Activated CD4-positive, CD25-positive, alpha-beta regulatory T cell treated with anti-CD3 and anti-CD28 coated beads, Interleukin-2, amount 50 U/mL, for 16 hours (primary cell): ENCODE measurements around the gene LAMA2.

Experiments used
- DNase-seq: peaks from one replicate; pipeline ENCODE4 v3.0.0-alpha.2; 2020; ENCODE audit warnings: low read depth, low spot score

The LAMA2 gene

GRCh38 chr6:128882991-128883611, at the start of gene LAMA2:
LAMA2 (plus strand) TSS chr6:128883138; CDS start chr6:128883246, 108 bp downstream.
- no peak for DNase-seq

- no peak for DNase-seq
These were observed 46.2 kb upstream of the LAMA2 start for GRCh38 chr6:128836761-128837160.

- no peak for DNase-seq
These were observed 41.4 kb upstream of the LAMA2 start for GRCh38 chr6:128841518-128841917.

- DNase-seq: no peak
These were observed 38.3 kb upstream of the LAMA2 start for GRCh38 chr6:128844598-128844997.

GRCh38 chr6:128847431-128848210, 35.3 kb upstream of the LAMA2 start:
- no peak for DNase-seq

GRCh38 chr6:128848212-128848935, 34.6 kb upstream of the LAMA2 start:
- no peak for DNase-seq

GRCh38 chr6:128855581-128856085, 27.3 kb upstream of the LAMA2 start:
- DNase-seq: no peak

- no peak for DNase-seq
These were observed 25.1 kb upstream of the LAMA2 start for GRCh38 chr6:128857806-128858205.

GRCh38 chr6:128860782-128861181, 22.2 kb upstream of the LAMA2 start:
- DNase-seq: no peak

- DNase-seq: no peak
These were observed 19.0 kb upstream of the LAMA2 start for GRCh38 chr6:128863983-128864382.

GRCh38 chr6:128870746-128871145, 12.2 kb upstream of the LAMA2 start:
- no peak for DNase-seq

- DNase-seq: no peak
These were observed 8.1 kb upstream of the LAMA2 start for GRCh38 chr6:128874863-128875262.

- no peak for DNase-seq
These were observed 378 bp upstream of the LAMA2 start for GRCh38 chr6:128882560-128882959.

GRCh38 chr6:128883906-128884305, 968 bp downstream of the LAMA2 start:
- DNase-seq: no peak

- no peak for DNase-seq
These were observed 2.4 kb downstream of the LAMA2 start for GRCh38 chr6:128885381-128885780.

- no peak for DNase-seq
These were observed 3.8 kb downstream of the LAMA2 start for GRCh38 chr6:128886706-128887105.

- no peak for DNase-seq
These were observed 5.7 kb downstream of the LAMA2 start for GRCh38 chr6:128888444-128889175.

GRCh38 chr6:128889870-128890269, 6.9 kb downstream of the LAMA2 start:
- no peak for DNase-seq

GRCh38 chr6:128892079-128892478, 9.1 kb downstream of the LAMA2 start:
- DNase-seq: no peak

GRCh38 chr6:128899341-128900050, 16.6 kb downstream of the LAMA2 start:
- no peak for DNase-seq

- no peak for DNase-seq
These were observed 20.8 kb downstream of the LAMA2 start for GRCh38 chr6:128903715-128904114.
